ENCODE data around the gene HSD17B14. TPM values are rescaled to one million over a fixed set of nuclear protein-coding genes. Genes with fewer than 3 reads are reported as not detected.

Gene HSD17B14
- total and polyA plus RNA-seq, 9 donors, result 1.9 to 8.3 (median 4.2) TPM

DNA sequence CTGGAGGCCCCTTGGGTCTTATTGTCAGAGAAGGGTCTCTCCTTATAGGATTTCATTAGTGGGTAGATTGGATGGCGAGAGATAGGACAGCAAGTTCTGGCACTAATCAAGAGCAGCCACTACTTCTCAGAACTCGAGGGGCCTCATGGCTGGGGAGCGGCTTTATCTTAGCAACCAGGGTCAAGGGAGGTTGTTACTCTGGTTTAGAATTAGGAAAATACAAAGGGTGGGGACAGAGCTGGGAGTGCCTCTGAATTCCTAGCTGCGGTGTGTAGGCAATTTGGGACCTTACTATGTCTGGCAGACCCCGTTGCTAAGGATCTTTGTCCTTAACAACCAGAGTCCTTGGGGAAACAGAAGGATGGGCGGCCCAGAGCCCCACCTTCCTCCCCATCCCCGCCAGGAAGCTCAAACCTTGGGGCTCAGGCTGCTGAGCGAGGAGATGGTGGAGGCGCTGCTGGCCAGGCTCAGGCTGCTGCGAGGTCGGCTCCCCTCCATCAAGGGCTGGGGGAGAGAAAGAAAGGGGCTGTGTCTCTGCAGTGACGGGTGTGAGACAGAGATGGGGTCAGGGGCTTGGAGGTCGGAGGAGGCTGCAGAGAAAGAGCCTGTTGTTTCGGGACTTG lies 30.9 kb upstream of the HSD17B14 start:
- no peaks in the 10 kb centered on the region for H3K9me3 ChIP-seq (replicated peaks; ENCODE audit: control insufficient read depth, low read depth, low read length)
- peaks cover 30% of the 10 kb centered on the region for H3K4me1 ChIP-seq (ENCODE audit: control insufficient read depth, insufficient read depth, low read length)
- H3K27ac ChIP-seq (ENCODE audit: low read length), result peak overlapping the region; percentile 94
- 20% methylated on average over 10 of the region's 14 CpGs for WGBS (ENCODE audit: insufficient coverage)
- peak; percentile 89 for DNase-seq
- peaks cover 23% of the 10 kb centered on the region for H3K36me3 ChIP-seq (ENCODE audit: control insufficient read depth, insufficient read depth, low read length)
- no peaks in the 10 kb centered on the region for H3K27me3 ChIP-seq (ENCODE audit: control insufficient read depth, insufficient read depth, low read length)
- peak overlapping the region; percentile 54 for H3K4me3 ChIP-seq (ENCODE audit: low read length)

DNA sequence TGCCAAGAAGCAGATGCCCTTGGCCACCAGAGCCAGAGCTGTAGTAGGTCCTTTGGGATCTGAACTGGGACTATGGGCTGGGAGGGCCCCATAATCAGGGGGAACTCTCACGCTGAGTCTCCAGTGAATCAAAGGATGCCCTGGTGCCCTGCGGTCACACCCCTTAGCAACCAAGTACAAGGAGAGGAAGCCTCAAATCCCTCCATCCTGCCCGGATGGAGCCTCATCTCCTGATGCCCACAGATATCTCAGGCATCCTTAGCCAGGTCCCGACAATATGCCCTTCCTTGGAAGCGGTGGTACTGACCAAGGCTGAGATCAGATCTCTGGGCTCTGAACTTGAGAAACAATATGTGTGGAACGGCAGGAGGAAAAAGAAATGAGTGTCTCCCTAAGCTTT lies 30.4 kb upstream of the HSD17B14 start:
- DNase-seq, result no peak
- H3K9me3 ChIP-seq (replicated peaks; ENCODE audit: control insufficient read depth, low read depth, low read length), result no peaks in the 10 kb centered on the region
- H3K27me3 ChIP-seq (ENCODE audit: control insufficient read depth, insufficient read depth, low read length), result no peaks in the 10 kb centered on the region
- H3K36me3 ChIP-seq (ENCODE audit: control insufficient read depth, insufficient read depth, low read length), result peaks cover 25% of the 10 kb centered on the region
- WGBS (ENCODE audit: insufficient coverage), result 44% methylated on average over 2 of the region's 6 CpGs
- H3K4me3 ChIP-seq (ENCODE audit: low read length), result no peak overlapping the region
- peak overlapping the region; percentile 94 for H3K27ac ChIP-seq (ENCODE audit: low read length)
- peaks cover 27% of the 10 kb centered on the region for H3K4me1 ChIP-seq (ENCODE audit: control insufficient read depth, insufficient read depth, low read length)

DNA sequence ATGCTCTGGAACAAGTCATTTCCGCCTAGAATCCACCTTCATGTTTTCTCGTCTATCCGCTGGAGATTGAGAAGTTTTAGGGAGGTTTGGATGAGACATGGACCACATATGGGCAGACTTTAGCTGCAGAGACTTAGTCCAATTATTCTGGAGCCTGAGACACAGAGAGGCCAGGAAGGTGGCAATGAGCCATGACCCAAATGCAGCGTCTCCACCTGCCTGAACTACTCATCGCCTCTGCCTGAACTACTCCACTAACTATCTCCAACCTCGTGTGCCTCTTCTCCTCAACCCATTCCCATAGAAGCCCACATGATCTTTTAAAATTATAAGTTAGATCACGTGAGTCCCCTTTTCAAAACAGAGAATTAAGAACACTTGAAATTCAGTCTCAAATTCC lies 26.5 kb upstream of the HSD17B14 start:
- WGBS (ENCODE audit: insufficient coverage), result 60% methylated on average over 1 of the region's 7 CpGs
- no peak overlapping the region for H3K4me3 ChIP-seq (ENCODE audit: low read length)
- no peaks in the 10 kb centered on the region for H3K9me3 ChIP-seq (replicated peaks; ENCODE audit: control insufficient read depth, low read depth, low read length)
- H3K27ac ChIP-seq (ENCODE audit: low read length), result no peak overlapping the region
- DNase-seq, result peak; percentile 36
- peaks cover 18% of the 10 kb centered on the region for H3K4me1 ChIP-seq (ENCODE audit: control insufficient read depth, insufficient read depth, low read length)
- H3K36me3 ChIP-seq (ENCODE audit: control insufficient read depth, insufficient read depth, low read length), result peaks cover 46% of the 10 kb centered on the region
- H3K27me3 ChIP-seq (ENCODE audit: control insufficient read depth, insufficient read depth, low read length), result no peaks in the 10 kb centered on the region

DNA sequence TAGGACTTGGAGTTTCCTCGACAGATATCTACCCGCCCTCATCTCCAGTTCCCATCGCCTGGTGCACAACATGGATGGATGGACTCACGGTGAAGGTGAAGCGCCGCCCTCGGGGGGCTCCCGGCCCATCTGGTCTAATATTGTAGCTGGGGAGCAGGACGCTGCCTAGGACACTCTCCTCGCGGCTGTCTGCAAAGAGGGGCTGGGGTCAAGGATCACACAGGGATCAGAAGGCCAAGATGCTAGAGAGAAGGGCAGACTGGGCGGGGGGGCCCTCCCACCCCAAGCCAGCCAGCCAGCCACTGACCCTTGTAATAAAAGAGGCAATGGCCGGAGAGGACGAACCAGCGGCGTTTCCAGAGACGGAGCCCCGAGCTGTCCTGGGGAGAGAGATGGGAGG lies 25.0 kb upstream of the HSD17B14 start:
- no peaks in the 10 kb centered on the region for H3K27me3 ChIP-seq (ENCODE audit: control insufficient read depth, insufficient read depth, low read length)
- no peaks in the 10 kb centered on the region for H3K9me3 ChIP-seq (replicated peaks; ENCODE audit: control insufficient read depth, low read depth, low read length)
- no peak overlapping the region for H3K4me3 ChIP-seq (ENCODE audit: low read length)
- H3K27ac ChIP-seq (ENCODE audit: low read length), result no peak overlapping the region
- 59% methylated on average over 15 of the region's 18 CpGs for WGBS (ENCODE audit: insufficient coverage)
- peaks cover 52% of the 10 kb centered on the region for H3K36me3 ChIP-seq (ENCODE audit: control insufficient read depth, insufficient read depth, low read length)
- peaks cover 4% of the 10 kb centered on the region for H3K4me1 ChIP-seq (ENCODE audit: control insufficient read depth, insufficient read depth, low read length)
- DNase-seq, result no peak

DNA sequence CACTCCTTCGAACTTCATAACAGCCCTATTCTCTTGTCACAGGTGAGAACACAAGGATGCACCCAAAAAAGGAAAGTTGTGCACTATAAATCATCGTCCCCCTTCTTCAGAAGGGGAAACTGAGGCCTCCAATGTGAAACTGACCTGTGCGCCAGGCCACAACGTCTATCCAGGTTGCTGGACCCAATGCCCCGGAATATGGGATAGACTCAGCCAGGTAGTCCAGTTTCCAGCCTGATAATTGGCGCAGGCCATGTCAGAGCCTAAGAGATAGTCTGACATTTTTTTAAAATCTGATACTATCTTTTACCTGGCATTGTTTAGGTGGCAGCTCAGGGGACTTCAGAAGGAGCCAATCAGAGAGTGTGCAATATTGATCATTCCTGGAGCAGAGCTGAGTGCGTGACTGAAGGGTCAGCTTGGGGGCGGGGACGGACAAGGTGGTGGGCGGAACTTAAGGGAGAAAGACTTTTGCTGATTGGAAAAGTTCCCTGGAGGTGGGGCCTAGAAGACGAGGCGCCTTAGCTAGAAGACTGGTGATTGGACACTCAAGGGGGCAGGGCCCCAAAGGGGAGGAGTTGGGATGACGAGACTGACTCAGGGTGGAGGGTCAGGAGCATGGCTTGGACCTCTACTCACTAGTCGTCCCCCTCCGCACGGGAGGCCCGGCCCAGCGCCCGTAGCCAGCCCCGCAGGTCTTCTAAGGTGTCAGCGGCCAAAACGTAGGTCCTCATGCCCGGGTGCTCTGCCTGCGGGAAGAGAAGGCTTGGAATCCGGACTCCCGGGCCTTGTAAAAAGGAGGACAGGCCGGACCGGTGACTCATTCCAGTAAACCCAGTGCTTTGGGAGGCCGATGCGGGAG lies 23.7 kb upstream of the HSD17B14 start:
- no peaks in the 10 kb centered on the region for H3K27me3 ChIP-seq (ENCODE audit: control insufficient read depth, insufficient read depth, low read length)
- H3K4me1 ChIP-seq (ENCODE audit: control insufficient read depth, insufficient read depth, low read length), result peaks cover 4% of the 10 kb centered on the region
- no peaks in the 10 kb centered on the region for H3K9me3 ChIP-seq (replicated peaks; ENCODE audit: control insufficient read depth, low read depth, low read length)
- H3K27ac ChIP-seq (ENCODE audit: low read length), result no peak overlapping the region
- peak; percentile 42 for DNase-seq
- H3K4me3 ChIP-seq (ENCODE audit: low read length), result no peak overlapping the region
- H3K36me3 ChIP-seq (ENCODE audit: control insufficient read depth, insufficient read depth, low read length), result peaks cover 46% of the 10 kb centered on the region
- 72% methylated on average over 24 of the region's 30 CpGs for WGBS (ENCODE audit: insufficient coverage)

DNA sequence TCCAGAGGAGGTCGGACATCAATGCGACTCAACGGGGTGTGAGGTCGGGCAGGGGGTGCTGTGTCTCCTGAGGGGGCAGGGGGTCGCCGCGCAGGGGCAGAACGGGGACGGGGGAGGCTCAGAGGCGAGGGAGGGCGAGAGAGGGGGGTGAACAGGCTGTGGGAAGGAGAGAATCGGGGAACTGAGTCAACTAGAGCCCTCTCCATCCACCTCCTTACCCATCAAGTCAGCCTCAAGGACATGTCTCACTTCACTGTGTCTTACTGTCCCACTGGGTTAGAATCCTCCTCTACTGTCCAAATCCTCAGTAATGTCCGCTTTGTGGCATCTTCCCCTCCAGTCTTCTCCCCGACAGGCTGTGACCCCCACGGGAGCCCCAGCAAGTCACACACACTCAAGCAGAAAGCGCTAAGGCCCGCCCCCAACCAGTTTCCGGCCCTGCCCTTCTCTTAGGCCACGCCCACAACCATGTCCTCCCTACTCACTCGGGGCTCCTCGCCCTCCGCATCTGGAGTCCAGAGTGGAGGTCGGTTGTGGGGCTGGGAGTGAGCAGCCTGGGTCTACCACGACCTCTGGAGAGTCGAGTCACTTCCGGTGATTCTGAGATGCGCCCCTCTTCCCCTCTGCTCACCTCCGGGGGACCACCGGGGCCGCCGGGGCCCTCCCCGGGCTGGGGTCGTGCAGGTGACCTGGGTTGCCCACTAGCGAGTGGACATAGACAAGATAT lies 22.9 kb upstream of the HSD17B14 start:
- H3K27ac ChIP-seq (ENCODE audit: low read length), result no peak overlapping the region
- H3K27me3 ChIP-seq (ENCODE audit: control insufficient read depth, insufficient read depth, low read length), result no peaks in the 10 kb centered on the region
- H3K9me3 ChIP-seq (replicated peaks; ENCODE audit: control insufficient read depth, low read depth, low read length), result no peaks in the 10 kb centered on the region
- 44% methylated on average over 13 of the region's 34 CpGs for WGBS (ENCODE audit: insufficient coverage)
- H3K36me3 ChIP-seq (ENCODE audit: control insufficient read depth, insufficient read depth, low read length), result peaks cover 45% of the 10 kb centered on the region
- no peak overlapping the region for H3K4me3 ChIP-seq (ENCODE audit: low read length)
- DNase-seq, result no peak
- H3K4me1 ChIP-seq (ENCODE audit: control insufficient read depth, insufficient read depth, low read length), result peaks cover 4% of the 10 kb centered on the region

DNA sequence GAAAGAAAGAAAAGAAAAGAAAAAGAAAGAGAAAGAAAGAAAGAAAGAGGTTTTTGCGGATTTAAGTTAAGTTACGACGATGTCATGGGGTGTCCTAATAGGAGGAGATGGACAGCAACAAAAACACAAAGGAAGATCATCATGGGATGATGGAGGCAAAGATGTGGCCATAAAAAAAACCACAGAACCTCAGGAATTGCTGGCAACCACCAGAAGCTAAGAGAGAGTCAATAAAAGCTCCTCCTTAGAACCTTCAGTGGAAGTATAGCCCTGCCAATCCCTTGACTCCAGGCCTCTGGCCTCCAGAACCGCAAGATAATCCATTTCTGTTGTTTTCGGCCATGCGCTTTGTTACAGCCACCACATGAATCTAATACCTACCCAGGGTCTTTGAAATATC lies 20.6 kb upstream of the HSD17B14 start:
- WGBS (ENCODE audit: insufficient coverage), result 93% methylated on average over 3 of the region's 6 CpGs
- Histone ChIP-seq H3K27ac (ENCODE audit: low read length) (no peak overlapping the region), H3K4me3 (ENCODE audit: low read length) (no peak overlapping the region), H3K9me3 (replicated peaks; ENCODE audit: control insufficient read depth, low read depth, low read length) (no peaks in the 10 kb centered on the region), H3K27me3 (ENCODE audit: control insufficient read depth, insufficient read depth, low read length) (no peaks in the 10 kb centered on the region), H3K4me1 (ENCODE audit: control insufficient read depth, insufficient read depth, low read length) (peaks cover 4% of the 10 kb centered on the region), H3K36me3 (ENCODE audit: control insufficient read depth, insufficient read depth, low read length) (peaks cover 55% of the 10 kb centered on the region)
- DNase-seq, result no peak

DNA sequence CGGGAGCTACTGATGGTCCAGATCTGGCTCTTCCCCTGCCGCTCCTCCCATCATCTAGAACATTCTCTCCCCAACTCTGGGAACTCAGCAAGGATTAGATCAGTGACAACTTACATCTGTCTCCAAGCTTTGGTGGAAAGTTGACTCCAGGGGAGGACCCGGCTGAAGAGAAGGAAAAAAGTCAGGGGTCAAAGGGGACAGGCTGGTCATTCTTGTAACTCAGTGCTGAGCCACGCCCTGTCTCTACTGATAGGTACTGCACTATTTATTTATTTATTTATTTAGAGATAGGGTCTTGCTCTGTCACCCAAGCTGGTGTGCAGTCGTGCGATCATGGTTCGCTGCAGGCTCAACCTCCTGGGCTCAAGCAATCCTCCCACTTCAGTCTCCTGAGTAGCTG lies 17.8 kb upstream of the HSD17B14 start:
- no peak for DNase-seq
- 87% methylated on average over 3 of the region's 7 CpGs for WGBS (ENCODE audit: insufficient coverage)
- Histone ChIP-seq H3K36me3 (ENCODE audit: control insufficient read depth, insufficient read depth, low read length) (peaks cover 37% of the 10 kb centered on the region), H3K9me3 (replicated peaks; ENCODE audit: control insufficient read depth, low read depth, low read length) (no peaks in the 10 kb centered on the region), H3K27ac (ENCODE audit: low read length) (no peak overlapping the region), H3K4me1 (ENCODE audit: control insufficient read depth, insufficient read depth, low read length) (peaks cover under 1% of the 10 kb centered on the region), H3K27me3 (ENCODE audit: control insufficient read depth, insufficient read depth, low read length) (no peaks in the 10 kb centered on the region), H3K4me3 (ENCODE audit: low read length) (no peak overlapping the region)

DNA sequence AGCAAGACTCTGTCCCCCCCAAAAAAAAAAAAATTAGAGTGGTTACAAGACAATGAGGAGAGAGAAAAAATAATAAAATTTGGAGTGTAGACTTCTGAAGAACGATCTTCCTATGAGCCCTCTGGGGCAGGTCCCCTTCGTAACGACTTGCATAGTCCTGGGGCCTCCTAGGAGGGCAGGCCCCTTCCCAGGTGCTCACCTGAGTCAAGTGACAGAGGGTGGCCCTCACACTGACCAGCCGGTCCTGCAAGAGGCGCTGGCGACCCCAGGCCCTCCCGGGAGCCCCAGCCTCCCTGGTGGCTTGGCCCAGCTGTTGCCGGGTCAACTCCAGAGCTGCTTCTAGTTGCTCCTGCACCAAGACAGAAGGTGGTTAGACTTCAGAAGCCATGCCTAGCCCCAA lies 17.2 kb upstream of the HSD17B14 start:
- peaks cover 38% of the 10 kb centered on the region for H3K36me3 ChIP-seq (ENCODE audit: control insufficient read depth, insufficient read depth, low read length)
- H3K4me1 ChIP-seq (ENCODE audit: control insufficient read depth, insufficient read depth, low read length), result no peaks in the 10 kb centered on the region
- DNase-seq, result no peak
- H3K9me3 ChIP-seq (replicated peaks; ENCODE audit: control insufficient read depth, low read depth, low read length), result no peaks in the 10 kb centered on the region
- no peak overlapping the region for H3K27ac ChIP-seq (ENCODE audit: low read length)
- no peaks in the 10 kb centered on the region for H3K27me3 ChIP-seq (ENCODE audit: control insufficient read depth, insufficient read depth, low read length)
- 90% methylated on average over 8 of the region's 8 CpGs for WGBS (ENCODE audit: insufficient coverage)
- no peak overlapping the region for H3K4me3 ChIP-seq (ENCODE audit: low read length)

DNA sequence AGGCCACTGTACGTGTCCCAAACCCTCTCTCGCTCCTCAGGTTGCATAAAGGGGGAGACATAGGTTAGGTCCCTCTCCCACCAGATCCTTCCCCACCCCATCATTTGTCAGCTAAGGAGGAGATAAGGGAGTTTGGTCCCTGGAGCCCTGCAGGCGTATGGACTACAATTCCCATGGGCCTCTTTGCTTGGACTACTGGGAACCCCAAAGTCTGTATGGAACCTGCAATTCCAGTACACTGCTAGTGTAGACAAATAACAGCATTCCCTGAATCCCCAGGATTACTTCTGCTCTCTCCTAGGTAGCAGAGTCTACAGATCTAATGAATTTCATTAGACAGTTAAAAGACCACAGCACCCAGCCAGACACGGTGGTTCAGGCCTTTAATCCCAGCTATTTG lies 16.0 kb upstream of the HSD17B14 start:
- Histone ChIP-seq H3K36me3 (ENCODE audit: control insufficient read depth, insufficient read depth, low read length) (peaks cover 41% of the 10 kb centered on the region), H3K27ac (ENCODE audit: low read length) (no peak overlapping the region), H3K4me3 (ENCODE audit: low read length) (no peak overlapping the region), H3K9me3 (replicated peaks; ENCODE audit: control insufficient read depth, low read depth, low read length) (no peaks in the 10 kb centered on the region), H3K27me3 (ENCODE audit: control insufficient read depth, insufficient read depth, low read length) (no peaks in the 10 kb centered on the region), H3K4me1 (ENCODE audit: control insufficient read depth, insufficient read depth, low read length) (no peaks in the 10 kb centered on the region)
- WGBS (ENCODE audit: insufficient coverage), result 100% methylated on average over 1 of the region's 4 CpGs
- DNase-seq, result no peak

Data from muscle of leg (tissue), 11 donors.